HepG2 (cell line): ENCODE results near the gene HYAL2. TPM values are rescaled to one million over a fixed set of nuclear protein-coding genes. Genes with fewer than 3 reads are reported as not detected.
A peak's percentile ranks its signal among the peaks of the same experiment; 100 is the strongest.

ENCODE experiments used
- CAMTA2 ChIP-seq: sonication (generic); formaldehyde crosslinking; IDR thresholded peaks from 2 replicates; pipeline ENCODE4 v1.4.0; 2020; ENCODE audit warnings: mild to moderate bottlenecking, missing genetic modification reagents, borderline replicate concordance
- ETV6 ChIP-seq: sonication (generic); formaldehyde crosslinking; conservative IDR thresholded peaks from 2 replicates; pipeline ENCODE4 v1.4.0; 2020; ENCODE audit warnings: missing genetic modification reagents
- IRF9 ChIP-seq: sonication (generic); formaldehyde crosslinking; IDR thresholded peaks from 2 replicates; pipeline ENCODE4 v1.8.0; 2022; ENCODE audit warnings: missing genetic modification reagents, mild to moderate bottlenecking, borderline replicate concordance
- JUND ChIP-seq: sonication (generic); formaldehyde crosslinking; IDR thresholded peaks from 2 replicates; pipeline ENCODE4 v1.8.0; 2022; ENCODE audit warnings: mild to moderate bottlenecking, missing genetic modification reagents
- KLF16 ChIP-seq, 2 experiments: sonication (generic) in 1 of 2; formaldehyde crosslinking in 1 of 2; IDR thresholded peaks; 2 replicates each; pipeline versions ENCODE4 v1.6.1 to v1.8.0; 2016 to 2023; ENCODE audit warnings: missing genetic modification reagents in 2 of 2, missing compliant biosample characterization in 1 of 2
- MAFK ChIP-seq, 2 experiments: IDR thresholded peaks in 1 of 2; conservative IDR thresholded peaks in 1 of 2; 2 replicates each; pipeline ENCODE4 v1.6.1; 2011; ENCODE audit warnings: improper control_type of control experiment in 2 of 2, low read length in 2 of 2
- MED1 ChIP-seq: sonication (generic); formaldehyde crosslinking; IDR thresholded peaks from 2 replicates; pipeline ENCODE4 v1.4.0; 2020; ENCODE audit warnings: missing genetic modification reagents
- MED8 ChIP-seq: sonication (generic); formaldehyde crosslinking; IDR thresholded peaks from 2 replicates; pipeline ENCODE4 v1.8.1; 2023; ENCODE audit warnings: mild to moderate bottlenecking, missing genetic modification reagents; ENCODE audit not compliant: insufficient replicate concordance
- PHF21A ChIP-seq: sonication (generic); formaldehyde crosslinking; IDR thresholded peaks from 2 replicates; pipeline ENCODE4 v1.5.0; 2020; ENCODE audit warnings: mild to moderate bottlenecking, missing genetic modification reagents
- REXO4 ChIP-seq: sonication (generic); formaldehyde crosslinking; IDR thresholded peaks from 2 replicates; pipeline ENCODE4 v1.8.0; 2022; ENCODE audit warnings: missing genetic modification reagents, mild to moderate bottlenecking, borderline replicate concordance
- SP2 ChIP-seq: sonication (generic); formaldehyde crosslinking; IDR thresholded peaks from 2 replicates; pipeline ENCODE4 v1.5.1; 2020; ENCODE audit warnings: mild to moderate bottlenecking, missing genetic modification reagents
- SRSF4 ChIP-seq: fragments of 200-400 bp; formaldehyde crosslinking; IDR thresholded peaks from one replicate; pipeline ENCODE4 v1.6.1; 2018; ENCODE audit warnings: mild to moderate bottlenecking, low read depth, low read length, moderate library complexity; ENCODE audit not compliant: poor library complexity, severe bottlenecking
- SUZ12 ChIP-seq: fragments of 150-350 bp; IDR thresholded peaks from 2 replicates; pipeline ENCODE4 v1.6.1; 2014; ENCODE audit warnings: low read depth, low read length
- TEAD2 ChIP-seq: sonication (generic); formaldehyde crosslinking; IDR thresholded peaks from 2 replicates; pipeline ENCODE4 v1.9.0; 2021; ENCODE audit warnings: missing genetic modification reagents
- ZNF441 ChIP-seq: sonication (generic); formaldehyde crosslinking; IDR thresholded peaks from 2 replicates; pipeline ENCODE4 v1.7.0; 2021; ENCODE audit warnings: missing genetic modification reagents, borderline replicate concordance
- ZNF496 ChIP-seq: sonication (generic); formaldehyde crosslinking; IDR thresholded peaks from 2 replicates; pipeline ENCODE4 v1.8.1; 2023; ENCODE audit warnings: mild to moderate bottlenecking, moderate library complexity, missing genetic modification reagents; ENCODE audit not compliant: insufficient replicate concordance
- ZNF550 ChIP-seq: sonication (generic); formaldehyde crosslinking; IDR thresholded peaks from 2 replicates; pipeline ENCODE4 v1.4.0; 2020; ENCODE audit warnings: mild to moderate bottlenecking, missing genetic modification reagents, borderline replicate concordance
- ZNF749 ChIP-seq: sonication (generic); formaldehyde crosslinking; IDR thresholded peaks from 2 replicates; pipeline ENCODE4 v1.8.0; 2022; ENCODE audit warnings: mild to moderate bottlenecking, missing genetic modification reagents, moderate library complexity, borderline replicate concordance
- ZNF850 ChIP-seq: sonication (generic); formaldehyde crosslinking; conservative IDR thresholded peaks from 2 replicates; pipeline ENCODE4 v1.9.0; 2021; ENCODE audit warnings: mild to moderate bottlenecking, missing genetic modification reagents
- ZSCAN12 ChIP-seq: sonication (generic); formaldehyde crosslinking; IDR thresholded peaks from 2 replicates; pipeline ENCODE4 v1.9.0; 2021; ENCODE audit warnings: mild to moderate bottlenecking, missing genetic modification reagents
- ZSCAN30 ChIP-seq: sonication (generic); formaldehyde crosslinking; IDR thresholded peaks from 2 replicates; pipeline ENCODE4 v1.5.0; 2020; ENCODE audit warnings: mild to moderate bottlenecking, missing genetic modification reagents
- polyA plus RNA-seq, 8 experiments: library from polyadenylated mRNA; depleted of rRNA in 3 of 8; stranded (reverse) in 7 of 8; unstranded in 1 of 8; fragments of >200 nt; fragmentation: Illumina TruSeq in 4 of 8; extraction: Trizol in 4 of 8; gene quantifications; 2 replicates each; pipeline versions ENCODE4 v1.2.1 to v1.2.3, GENCODE V29; 2011 to 2016; ENCODE audit warnings: low read depth in 4 of 8, missing spikeins in 1 of 8, mixed read lengths in 1 of 8; ENCODE audit not compliant: insufficient read depth in 1 of 8
- total RNA-seq, 5 experiments: library from RNA; depleted of rRNA; stranded (reverse); fragments of >200 nt; fragmentation: Illumina TruSeq; extraction: Trizol; gene quantifications; 2 replicates each; pipeline ENCODE4 v1.2.3, GENCODE V29; 2016; ENCODE audit warnings: low read depth in 1 of 5
- TF ChIP-seq, protein P1 (sequence below): sonication (generic); formaldehyde crosslinking; IDR thresholded peaks from 2 replicates; pipeline ENCODE4 v1.9.0; 2022; ENCODE audit warnings: missing genetic modification reagents, mild to moderate bottlenecking, borderline replicate concordance
- TF ChIP-seq, protein P2 (sequence below), 2 experiments: IDR thresholded peaks; 2 replicates each; pipeline ENCODE4 v1.6.1; 2011 to 2012; ENCODE audit warnings: low read length in 2 of 2, borderline replicate concordance in 1 of 2, low read depth in 1 of 2, mild to moderate bottlenecking in 1 of 2, moderate library complexity in 1 of 2

HYAL2 gene
- total and polyA plus RNA-seq, 2 of the 13 experiments (the other 11 are each of a cell fraction or from before 2014, with no cell fraction given) = 76.2 to 102 TPM

- TF ChIP-seq, protein P1, sequence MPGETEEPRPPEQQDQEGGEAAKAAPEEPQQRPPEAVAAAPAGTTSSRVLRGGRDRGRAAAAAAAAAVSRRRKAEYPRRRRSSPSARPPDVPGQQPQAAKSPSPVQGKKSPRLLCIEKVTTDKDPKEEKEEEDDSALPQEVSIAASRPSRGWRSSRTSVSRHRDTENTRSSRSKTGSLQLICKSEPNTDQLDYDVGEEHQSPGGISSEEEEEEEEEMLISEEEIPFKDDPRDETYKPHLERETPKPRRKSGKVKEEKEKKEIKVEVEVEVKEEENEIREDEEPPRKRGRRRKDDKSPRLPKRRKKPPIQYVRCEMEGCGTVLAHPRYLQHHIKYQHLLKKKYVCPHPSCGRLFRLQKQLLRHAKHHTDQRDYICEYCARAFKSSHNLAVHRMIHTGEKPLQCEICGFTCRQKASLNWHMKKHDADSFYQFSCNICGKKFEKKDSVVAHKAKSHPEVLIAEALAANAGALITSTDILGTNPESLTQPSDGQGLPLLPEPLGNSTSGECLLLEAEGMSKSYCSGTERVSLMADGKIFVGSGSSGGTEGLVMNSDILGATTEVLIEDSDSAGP (CRISPR knock-in tag) = peak; percentile 87
- TF ChIP-seq ZNF749 (CRISPR knock-in tag) = no peak
- TF ChIP-seq TEAD2 = no peak
- no peak for TF ChIP-seq MAFK (conservative IDR thresholded peaks at IDR 0.05 in 1 of 2, IDR thresholded peaks at IDR 0.05 in 1 of 2; ENCODE audit: low read length in 2 of 2)
- no peak for TF ChIP-seq ZNF496 (CRISPR knock-in tag)
- TF ChIP-seq REXO4 = no peak
- peak; percentile 59 for TF ChIP-seq MED1 (CRISPR knock-in tag)
- no peak for TF ChIP-seq MED8 (CRISPR knock-in tag)
- no peak for TF ChIP-seq ZNF550
- no peak for TF ChIP-seq PHF21A (CRISPR knock-in tag)
- TF ChIP-seq SP2 (CRISPR knock-in tag) = 0 out of 2 replicates have a peak, but pooled peaks have one; percentile 1
- TF ChIP-seq, protein P2, sequence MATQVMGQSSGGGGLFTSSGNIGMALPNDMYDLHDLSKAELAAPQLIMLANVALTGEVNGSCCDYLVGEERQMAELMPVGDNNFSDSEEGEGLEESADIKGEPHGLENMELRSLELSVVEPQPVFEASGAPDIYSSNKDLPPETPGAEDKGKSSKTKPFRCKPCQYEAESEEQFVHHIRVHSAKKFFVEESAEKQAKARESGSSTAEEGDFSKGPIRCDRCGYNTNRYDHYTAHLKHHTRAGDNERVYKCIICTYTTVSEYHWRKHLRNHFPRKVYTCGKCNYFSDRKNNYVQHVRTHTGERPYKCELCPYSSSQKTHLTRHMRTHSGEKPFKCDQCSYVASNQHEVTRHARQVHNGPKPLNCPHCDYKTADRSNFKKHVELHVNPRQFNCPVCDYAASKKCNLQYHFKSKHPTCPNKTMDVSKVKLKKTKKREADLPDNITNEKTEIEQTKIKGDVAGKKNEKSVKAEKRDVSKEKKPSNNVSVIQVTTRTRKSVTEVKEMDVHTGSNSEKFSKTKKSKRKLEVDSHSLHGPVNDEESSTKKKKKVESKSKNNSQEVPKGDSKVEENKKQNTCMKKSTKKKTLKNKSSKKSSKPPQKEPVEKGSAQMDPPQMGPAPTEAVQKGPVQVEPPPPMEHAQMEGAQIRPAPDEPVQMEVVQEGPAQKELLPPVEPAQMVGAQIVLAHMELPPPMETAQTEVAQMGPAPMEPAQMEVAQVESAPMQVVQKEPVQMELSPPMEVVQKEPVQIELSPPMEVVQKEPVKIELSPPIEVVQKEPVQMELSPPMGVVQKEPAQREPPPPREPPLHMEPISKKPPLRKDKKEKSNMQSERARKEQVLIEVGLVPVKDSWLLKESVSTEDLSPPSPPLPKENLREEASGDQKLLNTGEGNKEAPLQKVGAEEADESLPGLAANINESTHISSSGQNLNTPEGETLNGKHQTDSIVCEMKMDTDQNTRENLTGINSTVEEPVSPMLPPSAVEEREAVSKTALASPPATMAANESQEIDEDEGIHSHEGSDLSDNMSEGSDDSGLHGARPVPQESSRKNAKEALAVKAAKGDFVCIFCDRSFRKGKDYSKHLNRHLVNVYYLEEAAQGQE (IDR thresholded peaks at IDR 0.05; ENCODE audit: borderline replicate concordance in 1 of 2, low read depth in 1 of 2, low read length in 2 of 2) = no peak
- no peak for TF ChIP-seq ZNF850 (CRISPR knock-in tag)
- no peak for TF ChIP-seq JUND (CRISPR knock-in tag)
- 0 out of 2 replicates have a peak, but pooled peaks have one; percentile 18 for TF ChIP-seq ETV6 (CRISPR knock-in tag)
- TF ChIP-seq ZSCAN12 (CRISPR knock-in tag) = no peak
- 0 out of 2 replicates have a peak, but pooled peaks have one; percentile 51 for TF ChIP-seq IRF9 (CRISPR knock-in tag)
- TF ChIP-seq KLF16 (CRISPR knock-in tag; IDR thresholded peaks at IDR 0.05) = peak in 1 of 2 experiments; percentile 82; a peak in 2 of 4 replicates
- TF ChIP-seq SRSF4 = no peak
- peak; percentile 100 for TF ChIP-seq SUZ12
- no peak for TF ChIP-seq ZNF441 (CRISPR knock-in tag)
- peak; percentile 55; the same call in 1 of the 2 replicates for TF ChIP-seq CAMTA2 (CRISPR knock-in tag)
- TF ChIP-seq ZSCAN30 (CRISPR knock-in tag) = no peak
Observed at GRCh38 chr3:50358911-50359759, 36.6 kb upstream of the HYAL2 start, which contains the start of gene TMEM115 (continued).
